Pulmonary artery endothelial cell (primary cell): ENCODE results near the gene MYL10. TPM values are rescaled to one million over a fixed set of nuclear protein-coding genes. Genes with fewer than 3 reads are reported as not detected.
A peak's percentile ranks its signal among the peaks of the same experiment; 100 is the strongest.
"Not testable (repeated sequence)": the region's sequence is repeated elsewhere in the genome, so short reads cannot be mapped to it uniquely, and the experiment has no call there.

Experiments
- DNase-seq: peaks from one replicate; pipeline ENCODE4 v3.0.0-alpha.2; 2011; ENCODE audit warnings: low read depth, low spot score
- total RNA-seq: library from RNA; depleted of rRNA; stranded (reverse); fragments of >200 nt; gene quantifications from 2 replicates; pipeline ENCODE4 v1.2.3, GENCODE V29; 2014

The MYL10 gene
- total RNA-seq, 1 donor from 2014 or later = not detected

DNA sequence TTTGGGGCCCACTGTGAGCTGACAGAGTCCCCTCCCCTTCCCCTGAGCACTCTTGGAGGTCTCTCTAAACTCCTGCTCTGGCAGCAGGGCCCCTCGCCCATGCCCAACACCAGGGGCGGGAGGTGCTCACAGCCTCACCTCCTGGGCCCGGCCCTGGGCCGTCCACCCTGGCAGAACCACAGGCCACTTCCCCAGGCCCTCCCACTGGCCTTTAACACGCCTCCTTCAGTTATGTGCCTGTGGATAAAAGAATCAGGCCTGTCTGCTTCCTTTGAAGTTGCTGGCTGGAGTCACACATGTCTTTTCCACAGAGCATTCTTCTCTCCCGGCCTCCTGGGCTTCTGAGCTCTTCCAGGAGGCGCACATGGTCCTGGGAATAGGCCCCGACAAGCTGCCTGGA, 10.2 kb downstream of the MYL10 start:
- no peak for DNase-seq

DNA sequence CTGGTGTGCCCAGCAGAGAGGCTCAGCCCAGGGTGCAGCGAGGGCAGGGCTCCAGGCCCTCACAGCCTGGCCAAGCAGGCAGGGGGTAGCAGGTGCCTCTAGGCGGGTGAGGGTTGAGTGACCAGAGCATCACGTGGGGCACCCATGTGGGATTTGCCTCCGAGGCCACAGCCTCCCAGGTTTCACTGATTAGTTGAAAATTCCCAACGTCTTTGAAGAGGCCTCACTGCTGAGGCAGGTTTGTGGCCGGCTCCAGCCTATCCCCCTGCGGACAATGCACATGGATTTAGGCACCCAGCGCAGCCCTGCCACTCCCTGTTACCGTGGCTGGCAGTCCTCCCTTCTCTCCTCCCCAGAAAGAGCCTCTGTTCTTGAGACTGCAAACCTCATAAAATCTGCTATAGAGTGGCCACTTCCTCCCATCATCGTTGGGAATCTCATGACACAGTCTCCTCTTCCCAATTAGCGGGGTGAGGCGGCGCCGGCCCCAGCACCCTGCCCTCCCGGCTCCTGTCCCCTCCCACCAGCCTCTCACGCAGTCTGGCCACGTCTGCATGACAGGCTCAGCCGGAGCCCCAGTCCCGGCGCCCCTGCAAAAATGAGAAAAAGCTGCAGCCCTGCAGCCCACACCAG, 10.8 kb downstream of the MYL10 start:
- no peak for DNase-seq

GRCh38 chr7:101617451-101618206, 11.5 kb downstream of the MYL10 start:
- no peak for DNase-seq

DNA sequence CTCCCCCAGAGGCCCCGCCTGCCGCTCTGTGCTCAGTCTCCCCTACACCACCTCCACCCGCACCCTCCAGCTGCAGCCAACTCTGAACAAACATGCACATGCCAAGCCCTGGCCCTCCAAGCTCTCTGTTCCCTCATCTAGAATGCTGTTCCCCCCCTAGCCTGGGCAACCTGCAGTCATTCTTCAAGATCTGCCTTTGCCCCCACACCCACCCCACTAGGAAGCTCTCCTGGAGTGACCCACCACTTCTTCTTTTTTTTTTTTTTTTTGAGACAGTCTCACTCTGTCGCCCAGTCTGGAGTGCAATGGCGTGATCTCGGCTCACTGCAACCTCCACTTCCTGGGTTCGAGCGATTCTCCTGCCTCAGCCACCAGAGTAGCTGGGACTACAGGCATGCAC, 13.7 kb downstream of the MYL10 start:
- no peak for DNase-seq

GRCh38 chr7:101614939-101615302, 14.2 kb downstream of the MYL10 start:
- no peak for DNase-seq

DNA sequence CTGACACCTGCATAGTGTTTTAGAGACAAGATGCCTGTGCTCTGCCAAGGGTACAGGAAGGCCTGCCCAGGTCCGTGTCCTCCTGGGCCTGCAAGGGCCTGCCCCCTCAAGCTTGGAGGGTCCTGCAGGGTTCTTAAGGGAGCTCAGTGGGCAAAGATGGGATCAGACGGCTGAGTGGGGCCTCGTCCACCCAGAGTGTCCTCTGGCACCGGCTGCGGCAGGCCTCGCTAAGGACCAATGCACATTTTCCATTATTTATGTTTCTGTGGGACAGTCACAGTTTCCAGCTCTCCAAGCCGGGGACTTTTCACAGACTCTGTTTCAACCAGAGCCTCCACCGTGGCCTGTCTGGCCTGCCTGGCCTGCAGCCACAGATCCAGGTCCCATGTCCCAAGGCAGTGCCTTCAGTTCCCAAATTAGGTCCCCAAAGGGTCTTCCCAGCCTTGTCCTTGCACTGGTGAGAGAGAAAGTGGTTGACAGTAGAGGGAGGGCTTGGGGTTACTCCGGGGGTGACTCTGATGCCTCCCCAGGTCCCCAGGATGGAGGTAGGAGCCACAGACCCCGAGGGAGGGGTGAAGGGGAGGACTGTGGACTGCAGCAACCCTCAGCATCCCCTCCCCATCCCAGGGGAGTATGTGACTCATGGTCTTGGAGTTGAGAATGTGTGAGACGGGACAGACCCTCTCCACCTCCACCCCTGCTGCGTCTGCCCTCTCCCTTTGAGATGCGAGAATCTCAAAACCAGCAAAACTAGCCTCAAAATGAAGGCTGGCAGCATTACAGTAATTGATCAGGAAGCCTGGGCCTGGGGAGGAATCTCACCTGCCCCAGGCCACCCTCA, 14.8 kb downstream of the MYL10 start:
- no peak for DNase-seq

DNA sequence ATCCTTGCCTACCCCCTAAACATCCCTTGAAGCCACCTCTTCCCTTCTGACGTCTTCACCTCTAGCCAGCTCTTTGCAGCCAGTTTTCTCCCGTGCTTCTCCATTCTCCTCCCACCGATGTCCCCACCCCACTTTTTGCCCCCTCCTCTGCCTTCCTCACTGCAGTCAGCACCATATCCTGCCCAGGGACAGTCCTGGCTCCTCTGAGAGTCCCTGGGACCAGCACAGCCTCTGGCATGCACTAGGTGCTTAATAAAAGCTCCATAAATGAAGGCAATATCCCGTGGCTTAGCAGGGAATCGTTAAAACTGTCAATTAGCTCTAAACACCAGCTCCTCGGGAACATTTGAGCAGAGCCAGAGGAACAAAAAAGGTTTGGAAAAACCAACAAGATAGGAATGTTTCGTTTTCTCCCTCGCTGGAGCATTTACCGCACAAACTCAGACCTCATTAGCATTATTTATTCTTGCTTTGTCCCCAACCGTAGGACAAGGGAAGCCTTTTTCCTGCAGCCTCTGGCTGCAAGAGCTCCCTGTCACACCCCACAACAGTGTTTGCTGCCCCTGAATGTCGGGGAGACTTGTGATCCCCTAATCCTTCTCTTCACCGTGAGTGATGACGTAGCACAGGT, 16.1 kb downstream of the MYL10 start:
- no peak for DNase-seq

- DNase-seq = no peak
Observed at GRCh38 chr7:101608772-101609713, 20.1 kb downstream of the MYL10 start.

- no peak for DNase-seq
Observed at GRCh38 chr7:101606498-101606923, 22.6 kb downstream of the MYL10 start.

- no peak for DNase-seq
Observed at GRCh38 chr7:101605611-101606497, 23.2 kb downstream of the MYL10 start.

GRCh38 chr7:101604934-101605332, 24.2 kb downstream of the MYL10 start:
- not testable (repeated sequence) for DNase-seq

DNA sequence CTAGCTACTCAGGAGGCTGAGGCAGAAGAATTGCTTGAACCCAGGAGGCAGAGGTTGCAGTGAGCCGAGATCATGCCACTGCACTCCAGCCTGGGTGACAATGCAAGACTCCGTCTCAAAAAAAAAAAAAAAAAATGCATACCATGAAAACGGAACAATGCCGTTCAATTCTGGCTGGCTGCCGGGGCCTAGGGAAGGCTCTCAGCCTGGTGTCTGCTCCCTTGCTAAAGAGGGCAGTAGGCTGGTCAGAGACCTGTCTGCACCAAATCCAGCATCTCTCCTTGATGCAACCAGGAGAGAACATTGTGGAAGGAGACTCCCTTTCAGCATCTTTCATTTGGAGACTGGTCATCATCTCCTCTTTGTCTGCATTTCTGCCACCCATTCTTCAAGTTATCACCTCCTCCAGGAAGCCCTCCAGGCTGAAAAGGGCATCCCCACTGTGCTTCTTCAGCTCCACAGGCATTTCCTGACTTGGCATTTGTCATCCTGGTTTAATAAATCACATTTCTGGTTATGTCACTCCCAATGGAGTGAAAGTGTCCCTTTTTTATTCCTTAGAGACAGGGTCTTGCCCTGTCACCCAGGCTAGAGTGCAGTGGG, 24.7 kb downstream of the MYL10 start:
- DNase-seq = no peak

DNA sequence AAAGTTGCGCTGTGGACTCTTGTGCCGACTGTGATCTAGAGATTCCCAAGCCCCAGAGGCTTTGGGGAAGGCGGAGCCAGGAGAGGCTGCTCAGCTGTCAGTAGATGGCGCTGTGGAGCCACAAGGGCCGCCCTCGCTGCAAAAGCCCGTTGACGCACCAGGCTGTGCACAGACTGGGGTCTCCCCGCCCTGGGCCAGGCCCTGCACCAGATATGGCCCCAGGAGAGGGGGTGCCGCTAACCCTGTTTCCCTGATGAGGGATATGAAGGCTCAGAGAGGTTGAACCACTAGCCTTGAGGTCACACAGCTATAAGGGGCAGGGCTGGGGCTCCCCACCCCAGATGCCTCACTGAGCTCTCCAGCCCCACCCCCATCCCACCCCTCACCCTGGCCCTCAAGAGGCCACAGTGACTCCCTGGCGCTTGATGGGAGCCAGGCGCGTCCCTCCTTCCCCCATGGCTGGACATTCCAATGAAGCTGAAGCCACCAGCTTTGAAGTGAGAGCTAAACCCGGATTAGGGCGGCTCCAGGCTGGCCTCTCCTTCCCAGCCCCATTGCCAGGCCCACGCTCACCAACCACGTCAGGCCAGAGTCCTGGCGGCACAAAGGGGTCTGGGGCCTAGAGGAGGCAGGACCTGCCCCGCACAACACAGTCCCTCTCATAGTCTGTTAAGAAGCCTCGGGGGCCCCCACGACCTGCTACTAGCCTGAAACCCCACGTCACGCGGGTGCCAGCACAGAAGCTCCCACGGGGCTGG, 26.4 kb downstream of the MYL10 start:
- peak; percentile 13 for DNase-seq

- DNase-seq = no peak
Observed at GRCh38 chr7:101602082-101602481, 27.0 kb downstream of the MYL10 start.

DNA sequence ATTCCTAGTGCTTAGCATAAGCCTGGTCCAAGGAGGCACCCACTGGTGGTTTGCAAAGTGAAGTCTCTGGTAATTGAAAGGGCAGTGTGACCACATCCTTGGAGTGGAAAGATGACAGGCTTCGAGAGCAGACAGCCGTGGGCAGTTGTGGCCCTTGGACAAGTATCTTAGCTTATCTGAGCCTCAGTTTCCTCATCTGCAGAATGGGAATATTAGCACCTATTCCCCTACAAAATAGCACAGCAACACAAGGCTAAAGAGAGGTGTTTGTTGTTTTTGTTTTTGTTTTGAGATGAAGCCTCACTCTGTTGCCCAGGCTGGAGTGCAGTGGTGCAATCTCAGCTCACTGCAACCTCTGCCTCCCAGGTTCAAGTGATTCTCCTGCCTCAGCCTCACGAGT, 29.3 kb downstream of the MYL10 start:
- DNase-seq = no peak

- no peak for DNase-seq
Observed at GRCh38 chr7:101598986-101599771, 29.9 kb downstream of the MYL10 start.

- DNase-seq = no peak
Observed at GRCh38 chr7:101598422-101598985, 30.6 kb downstream of the MYL10 start.
